Measurements from ENCODE around the gene GPR12.

Gene GPR12
- total RNA-seq: 0 reads per million in 3 donors

GRCh38 chr13:26759907-26760831 lies at the start of gene GPR12:
Gene GPR12 (minus strand): TSS chr13:26760786. CDS start chr13:26759827, 959 bp downstream.
- peak within 1 kb of the TSS; percentile 32 for H3K4me3 ChIP-seq (ENCODE audit: insufficient read depth, low read depth, low read length, poor library complexity, severe bottlenecking)
- peaks cover 6% of the 10 kb centered on the region for H3K4me1 ChIP-seq (ENCODE audit: control insufficient read depth, insufficient read depth, low read length, poor library complexity, severe bottlenecking)
- H3K27me3 ChIP-seq (replicated peaks; ENCODE audit: control insufficient read depth, insufficient read depth, low read length, poor library complexity, severe bottlenecking): peaks cover 14% of the 10 kb centered on the region
- no peaks in the 10 kb centered on the region for H3K36me3 ChIP-seq (ENCODE audit: control insufficient read depth, insufficient read depth, low read length)
- H3K27ac ChIP-seq (ENCODE audit: insufficient read depth, low read length, poor library complexity, severe bottlenecking): no peak within 1 kb of the TSS
- no peak for DNase-seq
- H3K9me3 ChIP-seq (ENCODE audit: control insufficient read depth, low read length): no peaks in the 10 kb centered on the region

GRCh38 chr13:26810095-26810494 lies 49.5 kb upstream of the GPR12 start:
- Histone ChIP-seq H3K36me3 (ENCODE audit: control insufficient read depth, insufficient read depth, low read length) (no peaks in the 10 kb centered on the region), H3K27ac (ENCODE audit: insufficient read depth, low read length, poor library complexity, severe bottlenecking) (no peak overlapping the region), H3K9me3 (ENCODE audit: control insufficient read depth, low read length) (no peaks in the 10 kb centered on the region), H3K27me3 (replicated peaks; ENCODE audit: control insufficient read depth, insufficient read depth, low read length, poor library complexity, severe bottlenecking) (no peaks in the 10 kb centered on the region), H3K4me1 (ENCODE audit: control insufficient read depth, insufficient read depth, low read length, poor library complexity, severe bottlenecking) (no peaks in the 10 kb centered on the region), H3K4me3 (ENCODE audit: insufficient read depth, low read depth, low read length, poor library complexity, severe bottlenecking) (no peak overlapping the region)
- DNase-seq: no peak

- no peak for DNase-seq
- H3K27ac ChIP-seq (ENCODE audit: insufficient read depth, low read length, poor library complexity, severe bottlenecking): no peak overlapping the region
Observed at GRCh38 chr13:26806891-26807290, 46.3 kb upstream of the GPR12 start.

GRCh38 chr13:26787961-26788360 lies 27.4 kb upstream of the GPR12 start:
- Histone ChIP-seq H3K4me1 (ENCODE audit: control insufficient read depth, insufficient read depth, low read length, poor library complexity, severe bottlenecking) (peaks cover 16% of the 10 kb centered on the region), H3K9me3 (ENCODE audit: control insufficient read depth, low read length) (no peaks in the 10 kb centered on the region), H3K27me3 (replicated peaks; ENCODE audit: control insufficient read depth, insufficient read depth, low read length, poor library complexity, severe bottlenecking) (no peaks in the 10 kb centered on the region)

More at GRCh38 chr13:26806891-26807290, 46.3 kb upstream of the GPR12 start:
- H3K36me3 ChIP-seq (ENCODE audit: control insufficient read depth, insufficient read depth, low read length): no peaks in the 10 kb centered on the region
- no peaks in the 10 kb centered on the region for H3K27me3 ChIP-seq (replicated peaks; ENCODE audit: control insufficient read depth, insufficient read depth, low read length, poor library complexity, severe bottlenecking)
- no peak overlapping the region for H3K4me3 ChIP-seq (ENCODE audit: insufficient read depth, low read depth, low read length, poor library complexity, severe bottlenecking)
- H3K4me1 ChIP-seq (ENCODE audit: control insufficient read depth, insufficient read depth, low read length, poor library complexity, severe bottlenecking): no peaks in the 10 kb centered on the region
- H3K9me3 ChIP-seq (ENCODE audit: control insufficient read depth, low read length): no peaks in the 10 kb centered on the region

GRCh38 chr13:26786651-26787295 lies 26.2 kb upstream of the GPR12 start:
- Histone ChIP-seq H3K27ac (ENCODE audit: insufficient read depth, low read length, poor library complexity, severe bottlenecking) (no peak overlapping the region), H3K9me3 (ENCODE audit: control insufficient read depth, low read length) (no peaks in the 10 kb centered on the region), H3K27me3 (replicated peaks; ENCODE audit: control insufficient read depth, insufficient read depth, low read length, poor library complexity, severe bottlenecking) (no peaks in the 10 kb centered on the region), H3K4me1 (ENCODE audit: control insufficient read depth, insufficient read depth, low read length, poor library complexity, severe bottlenecking) (peaks cover 16% of the 10 kb centered on the region), H3K36me3 (ENCODE audit: control insufficient read depth, insufficient read depth, low read length) (no peaks in the 10 kb centered on the region), H3K4me3 (ENCODE audit: insufficient read depth, low read depth, low read length, poor library complexity, severe bottlenecking) (no peak overlapping the region)
- DNase-seq: no peak

More at GRCh38 chr13:26787961-26788360, 27.4 kb upstream of the GPR12 start:
- no peak overlapping the region for H3K27ac ChIP-seq (ENCODE audit: insufficient read depth, low read length, poor library complexity, severe bottlenecking)
- no peaks in the 10 kb centered on the region for H3K36me3 ChIP-seq (ENCODE audit: control insufficient read depth, insufficient read depth, low read length)
- DNase-seq: no peak
- H3K4me3 ChIP-seq (ENCODE audit: insufficient read depth, low read depth, low read length, poor library complexity, severe bottlenecking): no peak overlapping the region

- H3K27me3 ChIP-seq (replicated peaks; ENCODE audit: control insufficient read depth, insufficient read depth, low read length, poor library complexity, severe bottlenecking): no peaks in the 10 kb centered on the region
- H3K27ac ChIP-seq (ENCODE audit: insufficient read depth, low read length, poor library complexity, severe bottlenecking): no peak overlapping the region
- H3K9me3 ChIP-seq (ENCODE audit: control insufficient read depth, low read length): no peaks in the 10 kb centered on the region
- H3K4me1 ChIP-seq (ENCODE audit: control insufficient read depth, insufficient read depth, low read length, poor library complexity, severe bottlenecking): peaks cover 16% of the 10 kb centered on the region
- peak overlapping the region; percentile 45 for H3K4me3 ChIP-seq (ENCODE audit: insufficient read depth, low read depth, low read length, poor library complexity, severe bottlenecking)
- DNase-seq: peak; percentile 9 to 40 (median 20)
- H3K36me3 ChIP-seq (ENCODE audit: control insufficient read depth, insufficient read depth, low read length): no peaks in the 10 kb centered on the region
Observed at GRCh38 chr13:26785838-26786630, 25.4 kb upstream of the GPR12 start.

GRCh38 chr13:26784704-26785639 lies 24.4 kb upstream of the GPR12 start:
- H3K4me3 ChIP-seq (ENCODE audit: insufficient read depth, low read depth, low read length, poor library complexity, severe bottlenecking): peak overlapping the region; percentile 45

GRCh38 chr13:26780411-26780810 lies 19.8 kb upstream of the GPR12 start:
- no peak for DNase-seq
- H3K4me3 ChIP-seq (ENCODE audit: insufficient read depth, low read depth, low read length, poor library complexity, severe bottlenecking): no peak overlapping the region
- no peaks in the 10 kb centered on the region for H3K36me3 ChIP-seq (ENCODE audit: control insufficient read depth, insufficient read depth, low read length)
- no peak overlapping the region for H3K27ac ChIP-seq (ENCODE audit: insufficient read depth, low read length, poor library complexity, severe bottlenecking)
- peaks cover 4% of the 10 kb centered on the region for H3K4me1 ChIP-seq (ENCODE audit: control insufficient read depth, insufficient read depth, low read length, poor library complexity, severe bottlenecking)
- no peaks in the 10 kb centered on the region for H3K27me3 ChIP-seq (replicated peaks; ENCODE audit: control insufficient read depth, insufficient read depth, low read length, poor library complexity, severe bottlenecking)
- no peaks in the 10 kb centered on the region for H3K9me3 ChIP-seq (ENCODE audit: control insufficient read depth, low read length)

More at GRCh38 chr13:26784704-26785639, 24.4 kb upstream of the GPR12 start:
- H3K27ac ChIP-seq (ENCODE audit: insufficient read depth, low read length, poor library complexity, severe bottlenecking): no peak overlapping the region
- H3K27me3 ChIP-seq (replicated peaks; ENCODE audit: control insufficient read depth, insufficient read depth, low read length, poor library complexity, severe bottlenecking): no peaks in the 10 kb centered on the region
- H3K4me1 ChIP-seq (ENCODE audit: control insufficient read depth, insufficient read depth, low read length, poor library complexity, severe bottlenecking): peaks cover 16% of the 10 kb centered on the region
- H3K9me3 ChIP-seq (ENCODE audit: control insufficient read depth, low read length): no peaks in the 10 kb centered on the region
- no peak for DNase-seq
- H3K36me3 ChIP-seq (ENCODE audit: control insufficient read depth, insufficient read depth, low read length): no peaks in the 10 kb centered on the region

GRCh38 chr13:26779321-26779720 lies 18.7 kb upstream of the GPR12 start:
- H3K9me3 ChIP-seq (ENCODE audit: control insufficient read depth, low read length): no peaks in the 10 kb centered on the region
- no peaks in the 10 kb centered on the region for H3K36me3 ChIP-seq (ENCODE audit: control insufficient read depth, insufficient read depth, low read length)
- H3K27ac ChIP-seq (ENCODE audit: insufficient read depth, low read length, poor library complexity, severe bottlenecking): no peak overlapping the region
- H3K4me1 ChIP-seq (ENCODE audit: control insufficient read depth, insufficient read depth, low read length, poor library complexity, severe bottlenecking): no peaks in the 10 kb centered on the region
- no peak overlapping the region for H3K4me3 ChIP-seq (ENCODE audit: insufficient read depth, low read depth, low read length, poor library complexity, severe bottlenecking)
- no peaks in the 10 kb centered on the region for H3K27me3 ChIP-seq (replicated peaks; ENCODE audit: control insufficient read depth, insufficient read depth, low read length, poor library complexity, severe bottlenecking)
- no peak for DNase-seq
